Endothelial cell of umbilical vein (primary cell): ENCODE data around the gene CYP2A13. TPM values are rescaled to one million over a fixed set of nuclear protein-coding genes. Genes with fewer than 3 reads are reported as not detected.

Experiments used
- BruUV-seq: library from RNA; stranded (reverse); fragments of 400-500 nt; replicated peaks from 2 replicates; lab custom pipeline; 2021; lab: Mats Ljungman, UMichigan
- CTCF ChIA-PET: fragments of 300-600, 350-600 bp; sonication (Branson Sonifier 250); formaldehyde crosslinking; loops from one replicate; lab custom pipeline; 2021; ENCODE audit warnings: antibody characterized with exemption, inconsistent platforms; lab: Charles Lee
- POLR2A ChIA-PET: fragments of 300-600, 350-600 bp; sonication (Branson Sonifier 250); formaldehyde crosslinking; loops from one replicate; lab custom pipeline; 2021; ENCODE audit warnings: antibody characterized with exemption, inconsistent platforms; lab: Charles Lee
- DNase-seq: peaks from one replicate; pipeline ENCODE4 v3.0.0-alpha.2; 2011; ENCODE audit warnings: low read depth, low spot score
- FAIRE-seq: peaks from 2 replicates; lab custom pipeline; 2011; peaks lifted over from hg19 to GRCh38; lab: Jason Lieb, UNC
- H2AFZ ChIP-seq: 2 replicates; pipeline ENCODE4 v1.6.0; 2012; ENCODE audit warnings: low read depth, low read length, control low read depth, inconsistent platforms
- H3K27ac ChIP-seq: 2 replicates; pipeline ENCODE4 v1.5.1; 2011; ENCODE audit warnings: low read depth, mild to moderate bottlenecking, control low read depth, low read length, moderate library complexity; ENCODE audit not compliant: insufficient read depth
- H3K27me3 ChIP-seq, 2 experiments: 2 replicates each; pipeline versions ENCODE4 v1.6.0 to v1.6.1; 2011; ENCODE audit warnings: low read length in 2 of 2, mixed read lengths in 1 of 2; ENCODE audit not compliant: control insufficient read depth in 2 of 2, insufficient read depth in 2 of 2
- H3K36me3 ChIP-seq, 2 experiments: 2 replicates in 1 of 2; 3 replicates in 1 of 2; pipeline ENCODE4 v1.5.1; 2011; ENCODE audit warnings: low read length in 2 of 2, mild to moderate bottlenecking in 1 of 2, moderate library complexity in 1 of 2; ENCODE audit not compliant: control insufficient read depth in 2 of 2, insufficient read depth in 2 of 2; ENCODE audit errors: extremely low read depth in 1 of 2
- H3K4me1 ChIP-seq: 3 replicates; pipeline ENCODE4 v1.5.1; 2011; ENCODE audit warnings: mild to moderate bottlenecking, low read length; ENCODE audit not compliant: control insufficient read depth, insufficient read depth; ENCODE audit errors: extremely low read depth
- H3K4me2 ChIP-seq: 2 replicates; pipeline ENCODE4 v1.6.1; 2011; ENCODE audit warnings: low read length, control low read depth, mixed read lengths; ENCODE audit not compliant: insufficient read depth
- H3K4me3 ChIP-seq, 3 experiments: fragments of 200-600 bp in 1 of 3; sonication (generic), shearing (Covaris generic) in 1 of 3; replicated peaks in 1 of 3; 2 replicates each; pipeline ENCODE4 v1.5.1; 2011 to 2016; ENCODE audit warnings: control low read depth in 3 of 3, low read length in 3 of 3, mild to moderate bottlenecking in 2 of 3, inconsistent platforms in 1 of 3, low read depth in 1 of 3, moderate library complexity in 1 of 3; ENCODE audit not compliant: insufficient read depth in 1 of 3
- H3K79me2 ChIP-seq: 2 replicates; pipeline ENCODE4 v1.6.0; 2012; ENCODE audit warnings: low read length, inconsistent platforms; ENCODE audit not compliant: control insufficient read depth, insufficient read depth
- H3K9ac ChIP-seq: replicated peaks from 2 replicates; pipeline ENCODE3; 2011; ENCODE audit warnings: low read length, control low read depth; ENCODE audit not compliant: insufficient read depth; ENCODE audit errors: extremely low read depth
- H3K9me1 ChIP-seq: replicated peaks from 3 replicates; pipeline ENCODE4 v1.6.0; 2011; ENCODE audit warnings: mild to moderate bottlenecking, low read length; ENCODE audit not compliant: control insufficient read depth, insufficient read depth; ENCODE audit errors: extremely low read depth
- H3K9me3 ChIP-seq: replicated peaks from 2 replicates; pipeline ENCODE4 v1.5.1; 2012; ENCODE audit warnings: low read length, inconsistent platforms; ENCODE audit not compliant: control insufficient read depth, insufficient read depth
- H4K20me1 ChIP-seq: replicated peaks from 2 replicates; pipeline ENCODE3; 2011; ENCODE audit warnings: mild to moderate bottlenecking, low read length; ENCODE audit not compliant: control insufficient read depth, insufficient read depth; ENCODE audit errors: extremely low read depth
- EZH2 ChIP-seq: IDR thresholded peaks from 2 replicates; pipeline ENCODE4 v1.6.1; 2012; ENCODE audit warnings: borderline replicate concordance, low read depth, mild to moderate bottlenecking, moderate library complexity, low read length, inconsistent platforms; ENCODE audit not compliant: severe bottlenecking
- FOS ChIP-seq: IDR thresholded peaks from 2 replicates; pipeline ENCODE4 v1.6.1; 2011; ENCODE audit warnings: mild to moderate bottlenecking, low read length, moderate library complexity, borderline replicate concordance; ENCODE audit not compliant: insufficient read depth
- GATA2 ChIP-seq: IDR thresholded peaks from 2 replicates; pipeline ENCODE4 v1.7.0; 2011; ENCODE audit warnings: low read depth, mild to moderate bottlenecking, moderate library complexity, mixed read lengths, low read length; ENCODE audit not compliant: insufficient read length, insufficient read depth
- JUN ChIP-seq: IDR thresholded peaks from 2 replicates; pipeline ENCODE4 v1.6.1; 2011; ENCODE audit warnings: borderline replicate concordance, low read depth; ENCODE audit not compliant: insufficient read length, insufficient read depth
- MYC ChIP-seq: IDR thresholded peaks from one replicate; pipeline ENCODE4 v1.6.1; 2011; ENCODE audit warnings: mild to moderate bottlenecking, low read depth, low read length
- POLR2A ChIP-seq: IDR thresholded peaks from 2 replicates; pipeline ENCODE4 v1.6.1; 2012; ENCODE audit warnings: low read depth, mild to moderate bottlenecking, control low read depth, low read length
- POLR2AphosphoS5 ChIP-seq: IDR thresholded peaks from 2 replicates; pipeline ENCODE4 v1.6.1; 2012; ENCODE audit warnings: low read depth, mild to moderate bottlenecking, control low read depth, low read length, moderate library complexity; ENCODE audit not compliant: insufficient read depth
- dilution Hi-C: fragments of 300-500 bp; cut with MboI; formaldehyde crosslinking; loops from one replicate; pipeline ENCODE4 v1.15.0; 2019; ENCODE audit warnings: low sequenced_read_pairs; ENCODE audit not compliant: extremely low pct_ligation_motif_present
- intact Hi-C: fragments of 100-400 bp; cut with micrococcal nuclease; formaldehyde crosslinking; loops from one replicate; pipeline ENCODE4 v1.10.0; 2022
- polyA plus RNA-seq, 4 experiments: library from polyadenylated mRNA; depleted of rRNA in 3 of 4; stranded (reverse) in 3 of 4; unstranded in 1 of 4; fragments of >200 nt; gene quantifications; 2 replicates each; pipeline versions ENCODE4 v1.2.1 to v1.2.3, GENCODE V29; 2011 to 2012; ENCODE audit warnings: missing spikeins in 1 of 4
- total RNA-seq: library from RNA; stranded (reverse); gene quantifications from 2 replicates; pipeline ENCODE4 v1.2.3, GENCODE V29; 2021
- TF ChIP-seq, protein P1 (sequence below): IDR thresholded peaks from 2 replicates; pipeline ENCODE4 v1.6.1; 2011; ENCODE audit not compliant: insufficient read depth, insufficient read length
- TF ChIP-seq, protein P2 (sequence below), 2 donors: IDR thresholded peaks; 1 replicate in 1 of 2; 2 replicates in 1 of 2; pipeline ENCODE4 v1.5.1; 2011; ENCODE audit warnings: low read length in 2 of 2, mild to moderate bottlenecking in 2 of 2, moderate library complexity in 2 of 2, control low read depth in 1 of 2, inconsistent platforms in 1 of 2, low read depth in 1 of 2; ENCODE audit not compliant: insufficient read depth in 1 of 2; ENCODE audit errors: extremely low read depth in 1 of 2

The CYP2A13 gene
- total and polyA plus RNA-seq, 2 donors (not counting 3 experiments of a cell fraction or from before 2014, with no cell fraction given): not detected

DNA sequence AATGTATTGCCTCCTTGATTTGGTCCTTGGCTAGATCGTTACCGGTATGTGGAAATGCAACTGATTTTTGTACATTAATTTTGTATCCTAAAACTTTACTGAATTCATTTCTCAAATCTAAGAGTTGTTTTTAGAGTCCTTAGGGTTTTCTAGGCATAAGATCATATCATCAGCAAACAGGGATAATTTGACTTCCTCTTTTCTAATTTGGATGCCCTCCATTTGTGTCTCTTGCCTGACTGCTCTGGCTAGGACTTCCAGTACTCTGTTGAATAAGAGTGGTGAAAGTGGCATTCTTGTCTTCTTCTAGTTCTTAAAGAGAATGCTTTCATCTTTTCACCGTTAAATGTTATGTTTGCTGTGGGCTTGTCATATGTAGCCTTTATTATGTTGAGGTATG, 12.0 kb upstream of the CYP2A13 start:
- intact Hi-C loops: no loop called here
- ChIA-PET CTCF (no interaction called here), POLR2A (no interaction called here)
- Histone ChIP-seq H3K36me3 (no peaks in the 10 kb centered on the region), H3K4me2 (no peak overlapping the region), H4K20me1 (no peaks in the 10 kb centered on the region), H3K9me1 (no peaks in the 10 kb centered on the region), H3K9ac (no peak overlapping the region), H2AFZ (no peak overlapping the region), H3K9me3 (no peaks in the 10 kb centered on the region), H3K27ac (no peak overlapping the region), H3K27me3 (peaks cover 0 to 2% of the 10 kb centered on the region in 2 experiments), H3K4me3 (no peak overlapping the region), H3K79me2 (no peaks in the 10 kb centered on the region), H3K4me1 (no peaks in the 10 kb centered on the region)
- TF ChIP-seq, protein P1, sequence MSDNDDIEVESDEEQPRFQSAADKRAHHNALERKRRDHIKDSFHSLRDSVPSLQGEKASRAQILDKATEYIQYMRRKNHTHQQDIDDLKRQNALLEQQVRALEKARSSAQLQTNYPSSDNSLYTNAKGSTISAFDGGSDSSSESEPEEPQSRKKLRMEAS: no peak
- no peak for TF ChIP-seq JUN
- no peak for TF ChIP-seq EZH2
- TF ChIP-seq GATA2: no peak
- TF ChIP-seq, protein P2, sequence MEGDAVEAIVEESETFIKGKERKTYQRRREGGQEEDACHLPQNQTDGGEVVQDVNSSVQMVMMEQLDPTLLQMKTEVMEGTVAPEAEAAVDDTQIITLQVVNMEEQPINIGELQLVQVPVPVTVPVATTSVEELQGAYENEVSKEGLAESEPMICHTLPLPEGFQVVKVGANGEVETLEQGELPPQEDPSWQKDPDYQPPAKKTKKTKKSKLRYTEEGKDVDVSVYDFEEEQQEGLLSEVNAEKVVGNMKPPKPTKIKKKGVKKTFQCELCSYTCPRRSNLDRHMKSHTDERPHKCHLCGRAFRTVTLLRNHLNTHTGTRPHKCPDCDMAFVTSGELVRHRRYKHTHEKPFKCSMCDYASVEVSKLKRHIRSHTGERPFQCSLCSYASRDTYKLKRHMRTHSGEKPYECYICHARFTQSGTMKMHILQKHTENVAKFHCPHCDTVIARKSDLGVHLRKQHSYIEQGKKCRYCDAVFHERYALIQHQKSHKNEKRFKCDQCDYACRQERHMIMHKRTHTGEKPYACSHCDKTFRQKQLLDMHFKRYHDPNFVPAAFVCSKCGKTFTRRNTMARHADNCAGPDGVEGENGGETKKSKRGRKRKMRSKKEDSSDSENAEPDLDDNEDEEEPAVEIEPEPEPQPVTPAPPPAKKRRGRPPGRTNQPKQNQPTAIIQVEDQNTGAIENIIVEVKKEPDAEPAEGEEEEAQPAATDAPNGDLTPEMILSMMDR (IDR thresholded peaks at IDR 0.05; ENCODE audit: extremely low read depth in 1 of 2, insufficient read depth in 1 of 2, low read depth in 1 of 2, low read length in 2 of 2): no peak
- no peak for TF ChIP-seq POLR2A
- TF ChIP-seq POLR2AphosphoS5: no peak
- TF ChIP-seq FOS: no peak
- no peak for TF ChIP-seq MYC
- DNase-seq (no peak), FAIRE-seq (no peak)
- dilution Hi-C loops: no loop called here
- BruUV-seq: no TSS peak
